Left forelimb (tissue), 1 donor: Measurements from ENCODE around the gene RASL10A.
"Not testable (repeated sequence)": the region's sequence is repeated elsewhere in the genome, so short reads cannot be mapped to it uniquely, and the experiment has no call there.

Experiments used
- DNase-seq: peaks from one replicate; pipeline ENCODE4 v3.0.0-alpha.2; 2018; ENCODE audit warnings: low spot score

RASL10A gene, protein sequence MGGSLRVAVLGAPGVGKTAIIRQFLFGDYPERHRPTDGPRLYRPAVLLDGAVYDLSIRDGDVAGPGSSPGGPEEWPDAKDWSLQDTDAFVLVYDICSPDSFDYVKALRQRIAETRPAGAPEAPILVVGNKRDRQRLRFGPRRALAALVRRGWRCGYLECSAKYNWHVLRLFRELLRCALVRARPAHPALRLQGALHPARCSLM

DNA sequence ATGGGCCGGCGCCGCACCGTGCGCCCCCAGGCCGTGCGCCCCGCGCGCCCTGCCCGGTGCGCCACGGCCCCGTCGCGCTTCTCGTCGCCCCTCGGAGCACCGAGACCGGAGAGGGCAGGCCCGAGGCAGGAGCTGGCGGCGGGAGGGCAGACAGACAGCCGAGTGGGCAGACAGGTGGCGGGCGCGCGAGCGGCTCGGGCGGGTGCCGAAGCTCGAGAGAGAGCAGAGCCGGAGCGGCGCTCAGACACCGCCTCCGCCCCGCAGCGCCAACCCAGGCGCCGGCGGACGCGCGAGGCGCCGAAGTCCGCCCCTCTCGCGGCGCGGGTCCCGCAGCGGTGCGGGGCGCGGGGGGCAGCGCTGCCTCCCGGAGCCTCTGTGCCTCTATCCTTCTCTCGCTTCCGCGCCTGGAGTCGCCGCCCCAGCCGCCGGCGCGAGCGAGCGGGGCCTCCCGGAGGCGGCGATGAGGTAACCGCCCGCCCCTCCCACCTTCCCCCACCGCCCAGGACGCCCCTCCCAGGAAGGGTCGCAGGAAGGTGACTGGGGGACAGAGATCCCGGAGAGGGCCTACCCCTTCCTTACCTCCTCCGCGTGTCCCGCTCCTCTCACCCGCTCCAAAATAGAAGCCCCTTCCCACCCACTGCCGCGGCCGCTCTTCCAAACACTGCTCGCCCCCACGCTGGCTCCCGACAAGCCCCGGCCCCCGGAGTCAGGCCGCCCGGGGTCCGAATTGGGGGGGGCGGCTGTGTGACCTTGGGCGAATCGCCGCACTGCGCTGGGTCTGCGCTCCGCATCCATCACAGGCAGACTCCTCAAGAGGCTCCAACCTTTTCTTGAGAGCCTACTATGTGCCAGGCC lies at the start of gene RASL10A:
RASL10A (minus strand) TSS at position 412 of the 855 bp plus-strand sequence. CDS start 451 bp downstream, outside the sequence.
- DNase-seq: no peak

DNA sequence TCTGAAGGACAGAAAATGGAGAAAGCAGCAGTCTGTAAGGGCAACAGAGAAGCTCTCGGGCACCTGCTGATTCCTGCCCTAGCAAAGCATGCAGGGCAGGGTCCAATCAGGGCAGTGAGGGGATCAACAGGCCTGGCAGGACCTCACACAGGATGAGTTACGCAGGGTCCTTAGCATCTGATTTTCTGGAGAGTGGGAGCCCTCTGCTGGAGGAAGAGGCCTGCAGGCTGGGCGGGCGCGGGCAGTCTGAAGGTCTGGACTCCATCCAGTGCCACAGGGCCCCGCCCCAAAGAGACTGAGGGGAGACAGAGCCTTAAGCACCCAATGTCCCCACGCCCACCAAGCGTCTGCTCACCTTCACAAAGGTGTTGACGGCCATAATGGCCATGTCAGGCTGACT lies 44.0 kb upstream of the RASL10A start:
- no peak for DNase-seq

DNA sequence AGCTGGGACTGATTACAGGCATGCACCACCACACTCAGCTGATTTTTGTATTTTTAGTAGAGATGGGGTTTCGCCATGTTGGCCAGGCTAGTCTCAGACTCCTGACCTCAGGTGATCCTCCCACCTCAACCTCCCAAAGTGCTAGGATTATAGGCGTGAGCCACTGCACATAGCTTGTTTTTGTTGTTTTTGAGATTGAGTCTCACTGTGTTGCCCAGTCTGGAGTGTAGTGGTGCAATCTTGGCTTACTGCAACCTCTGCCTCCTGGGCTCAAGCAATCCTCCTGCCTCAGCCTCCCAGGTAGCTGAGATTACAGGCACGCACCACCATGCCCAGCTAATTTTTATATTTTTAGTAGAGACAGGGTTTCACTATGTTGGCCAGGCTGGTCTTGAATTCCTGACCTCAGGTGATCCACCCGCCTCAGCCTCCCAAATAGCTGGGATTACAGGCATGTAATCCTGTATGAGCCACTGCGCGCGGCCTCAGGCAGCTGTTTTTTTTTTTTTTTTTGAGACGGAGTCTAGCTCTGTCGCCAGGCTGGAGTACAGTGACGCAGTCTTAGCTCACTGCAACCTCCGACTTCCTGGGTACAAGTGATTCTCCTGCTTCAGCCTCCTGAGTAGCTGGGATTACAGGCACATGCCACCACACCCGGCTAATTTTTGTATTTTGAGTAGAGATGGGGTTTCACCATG lies 41.8 kb upstream of the RASL10A start:
- DNase-seq: not testable (repeated sequence)

DNA sequence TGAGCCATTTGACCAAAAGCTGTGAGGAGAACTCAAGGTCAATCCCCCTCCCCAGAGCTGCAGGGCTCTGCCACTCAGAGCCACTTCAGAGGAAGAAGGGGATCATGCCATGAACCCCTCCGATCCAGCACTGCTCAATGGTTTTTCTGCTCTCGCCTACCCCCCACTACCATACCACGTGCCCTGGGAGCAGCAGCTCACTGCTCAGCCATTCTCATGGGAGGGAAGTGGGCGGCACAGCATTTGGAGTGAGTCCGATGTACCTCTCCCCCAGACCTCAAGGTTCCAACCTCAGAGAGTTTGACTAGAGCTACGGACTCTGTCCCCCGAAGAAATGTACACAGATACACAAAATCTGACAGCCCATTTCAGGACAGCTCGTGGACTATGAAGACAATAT lies 38.4 kb upstream of the RASL10A start:
- no peak for DNase-seq

DNA sequence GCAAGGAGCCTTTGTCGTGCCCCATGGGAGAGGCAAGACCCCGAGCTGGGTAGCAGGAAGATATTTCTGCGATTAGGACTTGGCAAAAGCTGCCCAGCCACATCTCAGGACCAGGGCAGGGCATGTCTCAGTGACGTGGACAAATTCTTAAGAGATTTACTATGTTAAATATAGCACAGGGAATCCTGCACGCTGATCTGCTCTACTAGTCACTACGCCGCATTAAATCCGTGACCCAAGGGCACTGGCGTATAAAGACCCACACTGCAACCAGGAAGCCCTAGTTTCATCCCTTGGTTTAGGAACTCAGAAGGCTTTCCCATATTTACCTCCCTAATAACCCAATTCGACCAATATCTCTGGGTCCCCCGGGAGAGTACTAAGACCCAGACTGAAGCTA lies 37.8 kb upstream of the RASL10A start:
- no peak for DNase-seq

DNA sequence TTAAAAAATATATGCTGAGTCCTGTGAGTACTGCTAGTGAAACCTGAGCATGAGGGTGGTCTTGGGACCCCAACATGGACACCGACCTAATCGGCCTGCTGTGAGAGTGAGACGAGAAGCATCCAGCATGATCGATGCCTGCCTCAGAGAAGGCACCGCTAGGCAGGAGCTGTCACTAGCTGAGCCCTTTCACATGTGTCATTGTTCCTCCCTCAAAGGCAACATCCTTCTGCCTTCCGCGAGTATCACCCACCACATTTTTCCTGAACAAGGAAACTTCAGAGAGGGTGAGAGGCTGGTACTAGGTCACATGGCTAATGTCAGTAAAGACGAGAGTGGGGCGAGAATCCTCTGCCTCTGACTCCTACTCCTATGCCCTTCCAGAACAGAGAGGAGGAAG lies 37.3 kb upstream of the RASL10A start:
- no peak for DNase-seq

DNA sequence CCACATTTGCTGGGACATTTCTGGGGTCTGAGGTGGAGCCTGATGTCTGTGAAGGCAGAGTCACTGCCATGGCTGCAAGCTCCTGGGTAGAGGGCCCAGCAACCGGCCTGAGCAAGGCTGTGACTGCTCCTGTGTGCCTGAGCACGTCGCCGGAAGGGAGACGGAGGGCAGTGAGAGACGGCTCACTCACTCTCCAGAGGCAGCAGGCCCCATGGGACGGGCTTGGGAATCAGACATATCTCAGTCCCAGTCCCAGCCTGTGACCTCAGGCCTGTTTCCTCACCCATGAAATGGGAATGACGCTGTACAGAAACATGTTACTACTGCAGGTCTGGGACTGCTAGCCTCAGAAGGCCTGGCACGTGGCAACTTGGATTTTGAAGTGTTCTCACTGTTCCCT lies 36.4 kb upstream of the RASL10A start:
- no peak for DNase-seq

DNA sequence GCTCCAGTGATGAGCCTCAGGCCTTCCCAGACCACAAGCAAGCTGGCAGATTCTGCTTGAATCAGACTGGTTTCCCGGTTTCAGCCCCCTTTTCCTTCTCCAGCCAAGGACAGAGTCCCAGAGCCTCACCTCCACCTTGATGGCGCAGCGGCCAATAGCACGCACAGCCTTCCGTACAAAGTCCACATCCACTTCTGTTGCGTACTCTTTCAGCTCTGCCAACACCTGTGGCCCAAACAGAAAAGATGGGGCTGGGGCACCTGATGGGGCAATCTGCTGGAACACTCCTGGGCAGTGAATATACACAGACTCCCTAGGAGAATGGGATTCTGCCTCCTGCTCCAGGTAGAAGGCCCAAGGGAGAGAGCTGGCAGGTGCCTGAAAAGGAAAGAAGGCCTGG lies 35.5 kb upstream of the RASL10A start:
- DNase-seq: no peak

DNA sequence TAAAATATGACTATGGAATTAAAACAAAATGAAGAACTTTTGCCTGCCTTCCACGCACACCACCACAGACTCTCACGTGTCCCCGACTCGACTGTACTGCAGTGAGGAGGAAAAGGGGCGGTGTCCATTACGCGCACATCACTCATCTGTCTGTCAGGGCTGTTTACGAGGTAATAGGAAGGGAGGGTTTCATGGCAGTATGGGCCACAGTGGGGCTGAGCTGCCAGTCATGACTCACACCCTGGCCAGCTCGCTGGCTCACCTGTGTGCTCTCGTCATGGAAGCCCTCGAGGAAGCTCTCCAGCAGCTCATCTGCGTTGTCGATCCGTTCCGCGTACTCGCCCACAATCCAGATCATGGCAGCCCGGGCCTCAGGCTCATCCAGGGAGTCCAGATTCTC lies 33.5 kb upstream of the RASL10A start:
- DNase-seq: no peak

DNA sequence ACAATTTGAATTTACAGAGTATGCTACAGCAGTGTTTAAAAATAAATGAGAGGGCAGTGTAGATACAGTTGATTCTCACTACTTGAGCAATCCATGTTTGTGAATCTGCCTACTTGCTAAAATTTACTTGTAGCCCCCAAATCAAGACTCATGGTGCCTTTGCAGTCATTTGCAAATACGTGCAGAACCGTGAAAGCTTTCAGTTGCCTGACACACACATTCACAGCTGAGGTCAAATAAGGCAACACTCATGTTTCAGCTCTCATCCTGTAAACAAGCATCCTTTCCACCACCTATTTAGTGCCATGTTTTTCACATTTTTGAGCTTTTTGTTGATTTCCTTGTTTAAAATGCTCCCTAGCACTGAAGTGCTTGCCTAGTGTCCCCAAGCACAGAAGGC lies 32.5 kb upstream of the RASL10A start:
- no peak for DNase-seq

DNA sequence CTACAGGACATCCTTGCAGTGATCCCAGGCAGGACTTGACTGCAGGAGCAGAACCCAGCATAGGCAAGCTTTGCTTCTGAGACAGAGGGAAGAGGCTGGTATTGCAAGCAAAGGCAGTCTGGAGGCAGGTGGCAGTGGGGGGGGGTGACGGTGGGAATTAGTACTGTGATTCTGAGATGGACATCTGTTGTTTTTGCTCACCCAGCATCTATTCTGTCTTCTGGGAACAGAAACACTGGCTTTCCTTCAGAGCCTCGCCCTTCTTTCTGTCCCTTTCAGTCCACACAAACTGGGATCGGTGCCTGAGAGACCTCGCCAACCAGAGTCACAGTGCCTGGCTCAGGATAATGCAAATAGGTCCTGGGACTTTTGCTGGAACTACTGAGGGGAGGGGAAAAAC lies 31.2 kb upstream of the RASL10A start:
- DNase-seq: no peak

DNA sequence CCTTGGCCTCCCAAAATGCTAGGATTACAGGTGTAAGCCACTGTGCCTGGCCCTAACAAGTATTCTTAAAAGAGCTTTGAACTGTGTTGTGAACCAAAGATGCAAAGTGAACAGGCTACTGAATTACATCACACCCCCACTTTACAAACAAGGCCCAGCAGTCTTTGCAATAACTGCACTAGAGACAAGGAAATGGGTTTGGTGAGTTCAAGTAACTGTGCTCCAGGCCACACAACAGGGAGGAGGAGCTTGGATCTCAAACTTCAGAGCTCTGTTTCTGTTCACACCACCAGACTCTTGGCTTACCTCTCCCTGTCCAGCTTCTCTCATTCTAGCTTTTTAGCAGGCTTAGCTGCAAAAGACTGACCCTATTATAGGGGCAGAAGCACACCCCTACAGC lies 30.4 kb upstream of the RASL10A start:
- no peak for DNase-seq

DNA sequence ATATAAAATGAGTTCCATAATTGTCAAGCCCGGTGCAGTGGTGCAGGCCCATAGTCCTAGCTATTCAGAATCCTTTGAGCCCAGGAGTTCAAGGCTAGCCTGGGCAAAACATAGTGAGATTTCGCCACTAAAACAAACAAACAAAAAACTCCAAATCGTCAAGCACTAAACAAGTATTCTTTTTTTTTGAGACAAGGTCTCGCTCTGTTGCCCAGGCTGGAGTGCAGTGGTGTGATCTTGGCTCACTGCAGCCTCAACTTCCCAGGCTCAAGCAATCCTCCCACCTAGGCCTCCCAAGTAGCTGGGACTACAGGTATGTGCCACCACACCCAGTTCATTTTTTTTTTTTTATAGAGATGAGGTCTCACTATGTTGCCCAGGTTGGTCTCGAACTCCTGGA lies 29.4 kb upstream of the RASL10A start:
- not testable (repeated sequence) for DNase-seq

DNA sequence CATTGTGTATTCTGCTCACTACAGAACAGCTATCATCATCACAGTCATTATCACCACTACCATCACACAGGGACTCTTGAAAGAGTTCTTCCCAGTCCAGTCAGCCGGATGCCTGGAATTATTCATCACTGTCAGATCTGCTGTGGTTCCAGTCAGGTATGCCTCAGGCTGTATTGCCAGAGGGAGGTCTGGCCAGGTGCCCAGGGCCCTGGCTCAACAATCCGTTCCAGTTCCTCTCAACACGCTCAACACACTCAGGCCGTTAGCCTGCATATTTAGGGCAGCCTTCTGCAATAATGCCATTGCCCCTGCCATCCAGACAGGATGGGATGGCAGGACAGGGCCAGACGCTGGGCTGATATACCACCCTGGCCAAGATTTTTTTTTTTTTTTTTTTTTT lies 28.6 kb upstream of the RASL10A start:
- DNase-seq: no peak

DNA sequence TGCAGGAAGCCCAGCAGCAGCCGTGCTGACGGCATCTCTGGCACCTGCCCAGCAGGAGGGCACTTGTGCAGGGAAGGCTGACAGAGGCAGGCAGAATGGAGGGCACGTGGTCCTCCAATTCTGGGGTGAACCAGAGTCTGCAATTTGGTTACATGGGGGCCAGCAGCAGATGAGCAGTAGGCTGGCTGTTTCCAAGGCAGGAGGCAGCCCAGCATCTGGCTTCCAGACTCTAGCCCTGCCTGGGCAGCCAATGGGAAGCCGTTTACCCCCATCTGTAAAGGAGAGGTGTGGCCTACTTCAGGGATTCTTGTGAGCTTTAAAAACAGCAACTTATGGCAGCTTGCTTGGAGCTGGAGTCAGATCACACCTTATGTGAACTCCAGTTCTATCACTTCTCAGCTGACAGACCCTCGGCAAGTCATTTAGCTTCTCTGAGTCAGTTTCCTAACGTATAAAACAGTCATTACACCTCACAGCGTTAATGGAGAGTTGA lies 27.9 kb upstream of the RASL10A start:
- no peak for DNase-seq

DNA sequence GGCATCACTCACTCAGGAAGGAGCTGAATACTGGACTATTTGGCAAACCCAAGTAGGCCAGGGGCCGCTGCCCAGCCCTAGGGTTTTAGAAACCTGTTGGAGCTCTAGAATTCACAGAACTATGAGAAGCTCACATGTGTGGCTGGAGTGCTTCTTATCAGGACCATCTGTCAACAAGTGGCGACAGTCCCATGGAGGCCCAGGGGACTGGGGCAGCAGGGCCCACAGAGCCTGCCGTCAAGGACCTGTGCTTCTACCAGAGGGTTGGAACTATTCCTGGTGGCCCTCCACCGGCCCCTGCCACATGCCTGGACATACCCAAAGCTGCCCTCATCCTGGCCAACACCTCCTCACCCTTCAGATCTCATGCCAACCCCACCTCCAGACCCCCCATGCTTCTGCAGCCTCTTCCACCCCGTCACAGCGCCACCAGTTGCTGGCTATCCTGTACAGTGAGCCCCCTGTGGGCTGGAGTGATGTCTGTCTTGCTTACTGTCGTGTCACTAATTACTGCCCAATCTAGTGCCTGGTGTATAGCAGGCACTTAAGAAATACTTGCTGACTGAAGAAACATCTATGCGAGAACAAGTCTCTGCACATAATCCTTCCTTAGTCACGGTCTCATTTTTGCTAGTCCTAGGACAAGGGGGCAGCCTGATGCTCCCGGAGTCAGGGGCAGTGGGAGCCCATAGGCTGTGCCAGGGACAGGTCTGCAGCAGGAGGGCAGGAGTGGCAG lies 27.2 kb upstream of the RASL10A start:
- DNase-seq: no peak

DNA sequence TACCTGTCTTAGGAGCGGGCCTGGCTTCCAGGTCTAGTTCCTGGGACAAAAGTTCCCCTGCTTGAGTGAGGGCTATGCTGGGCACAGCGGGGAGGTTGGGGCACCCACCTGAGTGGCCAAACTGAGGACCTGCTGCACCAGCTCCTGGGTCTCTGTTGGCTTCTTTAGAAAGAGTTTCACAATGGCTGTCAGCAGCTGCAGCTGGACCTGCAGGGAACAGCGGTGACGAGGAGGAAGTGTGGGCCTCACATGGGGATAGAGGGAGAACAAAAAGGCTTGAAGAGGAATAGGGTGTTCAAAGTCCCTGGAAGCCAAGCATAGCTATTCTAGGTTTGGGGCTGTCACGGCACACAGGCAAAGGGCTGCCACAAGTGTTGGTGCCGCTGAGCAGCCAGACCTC lies 26.7 kb upstream of the RASL10A start:
- no peak for DNase-seq

DNA sequence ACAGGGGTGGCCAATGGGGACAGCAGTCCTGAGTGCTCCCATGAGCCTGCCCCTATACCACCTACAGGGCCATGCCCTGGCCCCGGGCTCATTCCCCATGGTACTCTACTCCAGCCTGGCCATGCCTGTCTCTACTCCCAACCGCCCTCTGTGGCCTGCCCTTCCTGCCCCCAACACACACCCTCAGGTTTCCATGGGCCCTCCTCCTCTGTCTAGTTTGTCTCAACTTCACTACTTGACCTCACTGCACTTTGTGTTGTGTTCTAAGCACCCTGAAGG lies 26.3 kb upstream of the RASL10A start:
- DNase-seq: no peak

DNA sequence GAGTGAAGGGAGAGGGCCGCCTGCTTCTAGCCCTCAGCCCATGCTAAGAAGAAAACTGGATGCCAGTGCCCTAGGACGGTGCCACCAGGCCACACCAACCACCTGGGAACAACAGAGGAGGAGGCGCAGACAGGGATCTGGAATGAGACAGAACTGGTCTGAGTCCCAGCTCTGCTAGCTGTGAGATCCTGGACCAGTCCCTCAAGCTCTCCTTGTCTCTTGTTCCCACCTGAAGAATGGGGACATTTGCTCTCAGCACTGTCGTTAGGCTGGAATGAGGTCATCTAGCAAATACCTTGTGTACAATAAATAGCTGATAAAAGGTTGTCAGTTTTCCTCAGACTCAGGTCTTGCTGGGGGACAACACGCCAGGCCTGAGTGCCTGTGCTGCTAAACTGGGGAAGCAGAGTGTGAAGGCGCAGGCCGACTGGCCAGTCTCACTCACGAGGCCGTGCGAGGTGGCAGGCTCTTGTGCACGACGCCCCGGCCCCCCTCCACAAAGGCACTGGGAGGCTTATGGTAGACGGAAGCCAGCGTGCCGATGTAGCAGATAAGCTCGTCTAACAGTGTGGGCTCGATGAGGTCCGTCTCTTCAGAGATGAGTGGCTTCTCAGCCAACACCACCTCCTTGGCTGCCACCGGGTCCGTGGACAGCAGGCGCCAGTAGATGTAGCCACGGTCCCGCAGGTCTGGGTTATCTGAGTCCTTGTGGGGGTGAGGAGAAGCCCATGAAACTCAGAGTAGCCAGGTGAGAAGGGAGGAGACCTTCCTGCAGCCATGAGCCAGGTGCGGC lies 25.8 kb upstream of the RASL10A start:
- no peak for DNase-seq

DNA sequence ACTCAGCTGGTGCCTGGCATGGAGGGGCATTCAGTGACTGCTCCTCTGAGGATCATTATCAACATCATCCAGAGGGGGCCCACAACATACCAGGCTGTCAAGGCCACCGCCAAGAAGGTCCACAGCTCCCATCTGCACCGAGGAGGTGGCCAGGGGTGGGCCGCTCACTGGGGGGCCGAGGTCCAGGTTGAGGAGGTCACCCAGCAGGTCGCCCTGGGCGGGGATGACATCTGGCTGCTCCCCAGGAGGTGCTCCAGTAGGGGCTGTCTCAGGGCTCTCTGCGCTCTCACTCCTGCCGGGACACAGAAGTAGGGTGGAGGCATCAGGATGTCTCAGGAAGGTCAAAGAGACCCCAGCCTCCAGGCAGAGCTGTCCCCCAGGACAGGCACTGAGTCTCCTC lies 25.1 kb upstream of the RASL10A start:
- DNase-seq: no peak

DNA sequence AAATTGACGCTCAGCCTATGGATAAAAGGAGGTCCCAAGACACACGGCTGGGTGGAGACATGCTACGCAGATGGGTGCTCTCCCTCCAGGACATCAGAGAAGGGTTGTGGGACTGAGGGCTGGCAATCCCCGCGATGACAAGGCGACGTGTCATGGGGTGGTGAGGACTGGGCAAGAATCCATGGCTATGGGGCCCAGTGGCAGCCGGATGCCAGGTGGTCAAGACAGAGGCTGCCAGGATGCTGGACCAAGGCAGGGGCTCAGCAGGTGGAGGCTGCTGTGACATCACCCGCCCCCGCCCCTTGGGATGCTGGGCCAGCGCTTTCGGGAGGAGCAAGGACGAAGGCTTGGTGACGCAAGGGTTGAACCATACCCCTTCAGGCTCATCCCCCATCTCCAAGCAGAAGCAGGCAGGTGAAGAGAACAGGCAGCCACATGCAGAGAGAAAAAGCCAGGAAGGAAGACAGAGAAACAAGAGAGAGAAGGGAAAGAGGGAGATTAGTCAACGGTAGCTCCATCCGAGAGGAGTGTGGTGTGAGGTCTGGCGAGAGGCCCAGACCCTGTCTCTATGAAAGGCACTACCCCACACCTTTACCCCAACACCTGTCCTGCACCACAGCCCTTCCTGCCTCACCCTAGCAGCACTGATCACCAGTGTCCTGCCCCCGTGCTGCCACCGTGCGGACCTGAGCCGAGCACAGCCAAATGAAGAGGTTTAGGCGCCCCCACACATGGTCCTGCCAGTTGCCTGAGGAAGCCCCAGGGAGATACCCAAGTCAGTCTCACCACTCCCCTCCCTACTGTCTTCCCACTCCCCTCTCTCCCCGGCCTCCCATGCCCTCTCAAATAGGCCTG lies 24.1 kb upstream of the RASL10A start:
- no peak for DNase-seq
